Caco-2 (cell line): Measurements from ENCODE around the gene SETDB1. TPM values are rescaled to one million over a fixed set of nuclear protein-coding genes. Genes with fewer than 3 reads are reported as not detected.

Experiments
- BruUV-seq: library from RNA; stranded (reverse); fragments of 400-500 nt; replicated peaks from 2 replicates; lab custom pipeline; 2021; lab: Mats Ljungman, UMichigan
- CTCF ChIA-PET: fragments of 300-600 bp; sonication (Branson Sonifier 250); formaldehyde crosslinking; loops from one replicate; lab custom pipeline; 2022; ENCODE audit warnings: antibody characterized with exemption; lab: Charles Lee
- POLR2A ChIA-PET: fragments of 300-600 bp; sonication (Branson Sonifier 250); formaldehyde crosslinking; loops from one replicate; lab custom pipeline; 2022; ENCODE audit warnings: antibody characterized with exemption; lab: Charles Lee
- DNase-seq, 2 experiments: peaks; one replicate each; pipeline versions ENCODE4 v3.0.0 to v3.0.0-alpha.2; 2020 to 2022
- H3K27me3 ChIP-seq: replicated peaks from 2 replicates; pipeline ENCODE4 v1.6.0; 2011; ENCODE audit warnings: low read length; ENCODE audit not compliant: control insufficient read depth, insufficient read depth
- H3K36me3 ChIP-seq: 2 replicates; pipeline ENCODE4 v1.5.1; 2011; ENCODE audit warnings: low read length; ENCODE audit not compliant: control insufficient read depth, insufficient read depth
- H3K4me1 ChIP-seq: fragments of 250-450 bp; sonication (Bioruptor Pico); 2 replicates; pipeline ENCODE4 v1.5.1; 2020; ENCODE audit warnings: mild to moderate bottlenecking
- H3K4me3 ChIP-seq: 2 replicates; pipeline ENCODE4 v1.5.1; 2011; ENCODE audit warnings: low read depth, mild to moderate bottlenecking, control low read depth, low read length
- H3K9me3 ChIP-seq: fragments of 250-450 bp; sonication (Bioruptor Pico); 2 replicates; pipeline ENCODE4 v1.5.1; 2020; ENCODE audit warnings: mild to moderate bottlenecking, moderate library complexity
- H3K27ac Mint-ChIP-seq: one replicate; pipeline ENCODE4 v1.8.0; 2022; ENCODE audit warnings: mixed read lengths; ENCODE audit not compliant: unreplicated experiment
- H3K27me3 Mint-ChIP-seq: one replicate; pipeline ENCODE4 v1.8.0; 2022; ENCODE audit warnings: mixed read lengths; ENCODE audit not compliant: insufficient read depth, unreplicated experiment
- H3K36me3 Mint-ChIP-seq: one replicate; pipeline ENCODE4 v1.8.0; 2022; ENCODE audit warnings: mild to moderate bottlenecking, mixed read lengths; ENCODE audit not compliant: insufficient read depth, unreplicated experiment
- H3K4me1 Mint-ChIP-seq: one replicate; pipeline ENCODE4 v1.8.0; 2022; ENCODE audit warnings: low read depth, mixed read lengths; ENCODE audit not compliant: unreplicated experiment
- H3K4me3 Mint-ChIP-seq: one replicate; pipeline ENCODE4 v1.8.0; 2022; ENCODE audit warnings: mild to moderate bottlenecking, moderate library complexity, mixed read lengths; ENCODE audit not compliant: unreplicated experiment
- H3K9me3 Mint-ChIP-seq: one replicate; pipeline ENCODE4 v1.8.0; 2022; ENCODE audit warnings: mixed read lengths; ENCODE audit not compliant: unreplicated experiment
- intact Hi-C: fragments of 100-400 bp; cut with micrococcal nuclease; formaldehyde crosslinking; loops from one replicate; pipeline ENCODE4 v1.10.0; 2022; ENCODE audit not compliant: unreplicated experiment
- total RNA-seq: library from RNA; stranded (reverse); gene quantifications from 2 replicates; pipeline ENCODE4 v1.2.3, GENCODE V29; 2022
- TF ChIP-seq, protein P1 (sequence below), 2 experiments: fragments of 200-600 bp in 1 of 2; IDR thresholded peaks; 1 replicate in 1 of 2; 2 replicates in 1 of 2; pipeline versions ENCODE4 v1.5.1 to v1.8.0; 2011 to 2022; ENCODE audit warnings: antibody characterized with exemption in 1 of 2, control low read depth in 1 of 2, inconsistent platforms in 1 of 2, low read depth in 1 of 2, low read length in 1 of 2, mild to moderate bottlenecking in 1 of 2, moderate library complexity in 1 of 2; ENCODE audit not compliant: insufficient read depth in 1 of 2, severe bottlenecking in 1 of 2, unreplicated experiment in 1 of 2

SETDB1 gene
- total RNA-seq, 1 experiment from 2014 or later = 45.0 TPM

GRCh38 chr1:150997126-150997872 is 71.1 kb downstream of the SETDB1 start:
- peaks cover 15% of the 10 kb centered on the region; the same call in 1 of the 2 replicates for H3K4me1 ChIP-seq
- ChIA-PET POLR2A (interaction anchor here (0.6 kb wide), 1 partner anchor 9 kb away, joined by 3 read pairs; no protein-coding TSS in a partner anchor), CTCF (interaction anchor here (1.1 to 5.0 kb wide), 3 partner anchors 8 to 435 kb away, joined by 3 to 50 read pairs (median 3); partner anchors contain the start of gene MINDY1)
- H3K4me3 ChIP-seq = no peak overlapping the region
- intact Hi-C loops = no loop called here
- H3K4me1 Mint-ChIP-seq = peaks cover 18% of the 10 kb centered on the region
- H3K27ac Mint-ChIP-seq = no peak overlapping the region
- H3K4me3 Mint-ChIP-seq = no peak overlapping the region
- H3K36me3 ChIP-seq = peaks cover 2% of the 10 kb centered on the region
- H3K36me3 Mint-ChIP-seq = peaks cover 20% of the 10 kb centered on the region
- TF ChIP-seq, protein P1, sequence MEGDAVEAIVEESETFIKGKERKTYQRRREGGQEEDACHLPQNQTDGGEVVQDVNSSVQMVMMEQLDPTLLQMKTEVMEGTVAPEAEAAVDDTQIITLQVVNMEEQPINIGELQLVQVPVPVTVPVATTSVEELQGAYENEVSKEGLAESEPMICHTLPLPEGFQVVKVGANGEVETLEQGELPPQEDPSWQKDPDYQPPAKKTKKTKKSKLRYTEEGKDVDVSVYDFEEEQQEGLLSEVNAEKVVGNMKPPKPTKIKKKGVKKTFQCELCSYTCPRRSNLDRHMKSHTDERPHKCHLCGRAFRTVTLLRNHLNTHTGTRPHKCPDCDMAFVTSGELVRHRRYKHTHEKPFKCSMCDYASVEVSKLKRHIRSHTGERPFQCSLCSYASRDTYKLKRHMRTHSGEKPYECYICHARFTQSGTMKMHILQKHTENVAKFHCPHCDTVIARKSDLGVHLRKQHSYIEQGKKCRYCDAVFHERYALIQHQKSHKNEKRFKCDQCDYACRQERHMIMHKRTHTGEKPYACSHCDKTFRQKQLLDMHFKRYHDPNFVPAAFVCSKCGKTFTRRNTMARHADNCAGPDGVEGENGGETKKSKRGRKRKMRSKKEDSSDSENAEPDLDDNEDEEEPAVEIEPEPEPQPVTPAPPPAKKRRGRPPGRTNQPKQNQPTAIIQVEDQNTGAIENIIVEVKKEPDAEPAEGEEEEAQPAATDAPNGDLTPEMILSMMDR (IDR thresholded peaks at IDR 0.05; ENCODE audit: insufficient read depth in 1 of 2, low read depth in 1 of 2, low read length in 1 of 2, severe bottlenecking in 1 of 2, unreplicated experiment in 1 of 2) = no peak
- H3K27me3 ChIP-seq = no peaks in the 10 kb centered on the region
- no peak for DNase-seq
- no peaks in the 10 kb centered on the region for H3K9me3 Mint-ChIP-seq
- H3K9me3 ChIP-seq = no peaks in the 10 kb centered on the region
- H3K27me3 Mint-ChIP-seq = no peaks in the 10 kb centered on the region
- no TSS peak for BruUV-seq

- ChIA-PET CTCF (interaction anchor here (1.1 to 5.0 kb wide), 2 partner anchors 8 to 436 kb away, joined by 3 to 50 read pairs; partner anchors contain the start of gene MINDY1), POLR2A (no interaction called here)
- no peaks in the 10 kb centered on the region for H3K9me3 ChIP-seq
- TF ChIP-seq, protein P1 (IDR thresholded peaks at IDR 0.05; ENCODE audit: insufficient read depth in 1 of 2, low read depth in 1 of 2, low read length in 1 of 2, severe bottlenecking in 1 of 2, unreplicated experiment in 1 of 2) = no peak
- no peak overlapping the region for H3K27ac Mint-ChIP-seq
- H3K9me3 Mint-ChIP-seq = no peaks in the 10 kb centered on the region
- H3K4me3 ChIP-seq = no peak overlapping the region
- H3K27me3 ChIP-seq = no peaks in the 10 kb centered on the region
- peaks cover 2% of the 10 kb centered on the region for H3K36me3 ChIP-seq
- no peak overlapping the region for H3K4me3 Mint-ChIP-seq
- no peaks in the 10 kb centered on the region for H3K27me3 Mint-ChIP-seq
- H3K4me1 ChIP-seq = peaks cover 11% of the 10 kb centered on the region; the same call in 1 of the 2 replicates
- intact Hi-C loops = no loop called here
- BruUV-seq = no TSS peak
- no peak for DNase-seq
- H3K4me1 Mint-ChIP-seq = peaks cover 20% of the 10 kb centered on the region
- H3K36me3 Mint-ChIP-seq = peaks cover 19% of the 10 kb centered on the region
Measured at GRCh38 chr1:150997949-150998348, 71.8 kb downstream of the SETDB1 start.

- no peak for DNase-seq
- H3K4me3 Mint-ChIP-seq = no peak overlapping the region
- no peak overlapping the region for H3K27ac Mint-ChIP-seq
- Histone ChIP-seq H3K4me3 (no peak overlapping the region), H3K36me3 (peaks cover 2% of the 10 kb centered on the region), H3K4me1 (peaks cover 13% of the 10 kb centered on the region; the same call in 1 of the 2 replicates), H3K9me3 (no peaks in the 10 kb centered on the region), H3K27me3 (no peaks in the 10 kb centered on the region)
- no TSS peak for BruUV-seq
- ChIA-PET CTCF (interaction anchor here (1.5 kb wide), 1 partner anchor 18 kb away, joined by 4 read pairs; no protein-coding TSS in a partner anchor), POLR2A (interaction anchor here (0.9 to 1.1 kb wide), 2 partner anchors 18 to 28 kb away, joined by 4 to 5 read pairs; partner anchors contain the start of gene ANXA9)
- peaks cover 19% of the 10 kb centered on the region for H3K36me3 Mint-ChIP-seq
- intact Hi-C loops = no loop called here
- no peaks in the 10 kb centered on the region for H3K9me3 Mint-ChIP-seq
- TF ChIP-seq, protein P1 (IDR thresholded peaks at IDR 0.05; ENCODE audit: insufficient read depth in 1 of 2, low read depth in 1 of 2, low read length in 1 of 2, severe bottlenecking in 1 of 2, unreplicated experiment in 1 of 2) = no peak
- H3K27me3 Mint-ChIP-seq = no peaks in the 10 kb centered on the region
- peaks cover 21% of the 10 kb centered on the region for H3K4me1 Mint-ChIP-seq
Measured at GRCh38 chr1:150999051-150999674, 73.0 kb downstream of the SETDB1 start.
